DOHH2 (cell line): ENCODE results near the gene RBM38.

Experiments
- H3F3A ChIP-seq: fragments of 200-600 bp; sonication (generic), shearing (Covaris generic); 2 replicates; pipeline ENCODE4 v1.6.0; 2016; ENCODE audit warnings: antibody characterized with exemption, mild to moderate bottlenecking; ENCODE audit not compliant: control insufficient read depth, insufficient read depth
- H3K27ac ChIP-seq: fragments of 200-600 bp; sonication (generic); 2 replicates; pipeline ENCODE4 v1.5.1; 2014; ENCODE audit warnings: low read depth, mild to moderate bottlenecking, low read length, moderate library complexity
- H3K27me3 ChIP-seq: fragments of 200-600 bp; sonication (generic); 2 replicates; pipeline ENCODE4 v1.6.1; 2014; ENCODE audit warnings: mild to moderate bottlenecking, low read length, mixed read lengths; ENCODE audit not compliant: control insufficient read depth
- H3K36me3 ChIP-seq: fragments of 200-600 bp; sonication (generic); 2 replicates; pipeline ENCODE4 v1.6.1; 2014; ENCODE audit warnings: mild to moderate bottlenecking, low read length, moderate library complexity, mixed read lengths; ENCODE audit not compliant: control insufficient read depth
- H3K4me1 ChIP-seq: fragments of 200-600 bp; sonication (generic); 2 replicates; pipeline ENCODE4 v1.6.1; 2014; ENCODE audit warnings: mild to moderate bottlenecking, low read length, mixed read lengths; ENCODE audit not compliant: control insufficient read depth
- H3K4me2 ChIP-seq: fragments of 200-600 bp; sonication (generic); 2 replicates; pipeline ENCODE4 v1.6.0; 2014; ENCODE audit warnings: mild to moderate bottlenecking, low read length, moderate library complexity
- H3K4me3 ChIP-seq: fragments of 200-600 bp; sonication (generic); 2 replicates; pipeline ENCODE4 v1.5.1; 2014; ENCODE audit warnings: mild to moderate bottlenecking, low read length, mixed read lengths
- H3K79me2 ChIP-seq: fragments of 200-600 bp; sonication (generic); 2 replicates; pipeline ENCODE4 v1.6.1; 2014; ENCODE audit warnings: mild to moderate bottlenecking, low read length, mixed read lengths; ENCODE audit not compliant: control insufficient read depth
- H3K9me2 ChIP-seq: fragments of 200-600 bp; sonication (generic); replicated peaks from 2 replicates; pipeline ENCODE4 v1.6.1; 2014; ENCODE audit warnings: mild to moderate bottlenecking, low read length, mixed read lengths; ENCODE audit not compliant: control insufficient read depth
- H3K9me3 ChIP-seq: fragments of 200-600 bp; sonication (generic); 2 replicates; pipeline ENCODE4 v1.6.1; 2014; ENCODE audit warnings: antibody characterized with exemption, low read length, mixed read lengths; ENCODE audit not compliant: control insufficient read depth, insufficient read depth
- H4K20me1 ChIP-seq: fragments of 200-600 bp; sonication (generic); 2 replicates; pipeline ENCODE4 v1.6.0; 2014; ENCODE audit warnings: low read depth, mild to moderate bottlenecking, antibody characterized with exemption, low read length, moderate library complexity; ENCODE audit not compliant: control insufficient read depth, insufficient read depth
- EZH2phosphoT487 ChIP-seq: fragments of 200-600 bp; sonication (generic); IDR thresholded peaks from 2 replicates; pipeline ENCODE4 v1.6.1; 2017; ENCODE audit warnings: borderline replicate concordance, mild to moderate bottlenecking, antibody characterized with exemption, low read length, moderate library complexity, mixed read lengths
- TF ChIP-seq, protein P1 (sequence below): fragments of 200-600 bp; sonication (generic); IDR thresholded peaks from one replicate; pipeline ENCODE4 v1.5.1; 2014; ENCODE audit warnings: antibody characterized with exemption, mild to moderate bottlenecking, low read depth, low read length; ENCODE audit not compliant: poor library complexity, severe bottlenecking

RBM38 gene

DNA sequence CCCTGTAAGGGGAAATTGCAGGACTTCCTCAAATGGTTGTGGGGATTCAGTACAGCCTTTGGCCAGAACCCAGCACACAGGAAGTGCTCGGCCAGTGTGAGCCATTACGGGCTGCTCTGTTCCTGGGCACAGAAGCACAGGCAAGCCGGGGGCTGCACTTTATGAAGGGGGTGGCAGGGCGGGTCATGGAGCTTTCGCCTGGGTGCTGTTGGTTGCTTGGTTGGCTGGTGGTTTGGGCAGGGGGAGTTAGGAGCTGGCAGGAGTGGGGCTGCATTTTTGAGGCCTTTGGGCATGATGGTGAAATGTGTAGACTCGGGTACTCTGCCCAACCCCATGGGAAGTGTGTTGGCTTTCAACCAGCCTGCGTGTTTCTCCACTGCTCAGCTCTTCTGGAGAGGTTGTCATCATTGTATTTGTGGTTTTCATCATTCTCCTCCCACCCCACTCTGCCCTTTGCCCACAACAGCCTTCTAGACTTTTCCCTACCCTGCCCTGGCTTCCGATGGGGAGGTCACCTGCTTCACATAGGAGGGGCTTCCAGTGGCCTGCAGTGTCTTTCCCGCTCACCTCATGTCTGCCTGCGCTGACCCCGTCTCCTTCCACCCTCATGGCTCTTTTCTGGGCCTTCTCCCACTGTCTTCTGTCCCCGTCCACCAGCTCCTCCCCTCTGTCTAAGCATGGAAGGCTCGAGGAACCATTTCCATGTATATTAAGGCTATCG, 16.1 kb upstream of the RBM38 start:
- no peaks in the 10 kb centered on the region for H3K4me1 ChIP-seq
- no peaks in the 10 kb centered on the region; the same call in 1 of the 2 replicates for H3K79me2 ChIP-seq
- no peaks in the 10 kb centered on the region for H3K9me2 ChIP-seq
- H3K4me3 ChIP-seq: no peak overlapping the region
- no peaks in the 10 kb centered on the region; the same call in 1 of the 2 replicates for H4K20me1 ChIP-seq
- H3F3A ChIP-seq: 0 out of 2 replicates have a peak, but pooled peaks cover 2% of the 10 kb centered on the region
- H3K36me3 ChIP-seq: peaks cover 92% of the 10 kb centered on the region
- no peaks in the 10 kb centered on the region for H3K27me3 ChIP-seq
- no peaks in the 10 kb centered on the region for H3K9me3 ChIP-seq
- H3K27ac ChIP-seq: no peak overlapping the region
- no peak overlapping the region for H3K4me2 ChIP-seq
- no peak for TF ChIP-seq EZH2phosphoT487
- TF ChIP-seq, protein P1, sequence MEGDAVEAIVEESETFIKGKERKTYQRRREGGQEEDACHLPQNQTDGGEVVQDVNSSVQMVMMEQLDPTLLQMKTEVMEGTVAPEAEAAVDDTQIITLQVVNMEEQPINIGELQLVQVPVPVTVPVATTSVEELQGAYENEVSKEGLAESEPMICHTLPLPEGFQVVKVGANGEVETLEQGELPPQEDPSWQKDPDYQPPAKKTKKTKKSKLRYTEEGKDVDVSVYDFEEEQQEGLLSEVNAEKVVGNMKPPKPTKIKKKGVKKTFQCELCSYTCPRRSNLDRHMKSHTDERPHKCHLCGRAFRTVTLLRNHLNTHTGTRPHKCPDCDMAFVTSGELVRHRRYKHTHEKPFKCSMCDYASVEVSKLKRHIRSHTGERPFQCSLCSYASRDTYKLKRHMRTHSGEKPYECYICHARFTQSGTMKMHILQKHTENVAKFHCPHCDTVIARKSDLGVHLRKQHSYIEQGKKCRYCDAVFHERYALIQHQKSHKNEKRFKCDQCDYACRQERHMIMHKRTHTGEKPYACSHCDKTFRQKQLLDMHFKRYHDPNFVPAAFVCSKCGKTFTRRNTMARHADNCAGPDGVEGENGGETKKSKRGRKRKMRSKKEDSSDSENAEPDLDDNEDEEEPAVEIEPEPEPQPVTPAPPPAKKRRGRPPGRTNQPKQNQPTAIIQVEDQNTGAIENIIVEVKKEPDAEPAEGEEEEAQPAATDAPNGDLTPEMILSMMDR: no peak

GRCh38 chr20:57375652-57376230, 15.5 kb upstream of the RBM38 start:
- H3F3A ChIP-seq: 0 out of 2 replicates have a peak, but pooled peaks cover 2% of the 10 kb centered on the region
- TF ChIP-seq, protein P1: no peak
- no peak for TF ChIP-seq EZH2phosphoT487
- no peak overlapping the region for H3K4me3 ChIP-seq
- H3K27me3 ChIP-seq: no peaks in the 10 kb centered on the region
- H3K9me3 ChIP-seq: no peaks in the 10 kb centered on the region
- H3K79me2 ChIP-seq: no peaks in the 10 kb centered on the region; the same call in 1 of the 2 replicates
- H3K4me1 ChIP-seq: no peaks in the 10 kb centered on the region
- H3K4me2 ChIP-seq: no peak overlapping the region
- no peaks in the 10 kb centered on the region; the same call in 1 of the 2 replicates for H4K20me1 ChIP-seq
- H3K9me2 ChIP-seq: no peaks in the 10 kb centered on the region
- H3K36me3 ChIP-seq: peaks cover 89% of the 10 kb centered on the region
- H3K27ac ChIP-seq: no peak overlapping the region

DNA sequence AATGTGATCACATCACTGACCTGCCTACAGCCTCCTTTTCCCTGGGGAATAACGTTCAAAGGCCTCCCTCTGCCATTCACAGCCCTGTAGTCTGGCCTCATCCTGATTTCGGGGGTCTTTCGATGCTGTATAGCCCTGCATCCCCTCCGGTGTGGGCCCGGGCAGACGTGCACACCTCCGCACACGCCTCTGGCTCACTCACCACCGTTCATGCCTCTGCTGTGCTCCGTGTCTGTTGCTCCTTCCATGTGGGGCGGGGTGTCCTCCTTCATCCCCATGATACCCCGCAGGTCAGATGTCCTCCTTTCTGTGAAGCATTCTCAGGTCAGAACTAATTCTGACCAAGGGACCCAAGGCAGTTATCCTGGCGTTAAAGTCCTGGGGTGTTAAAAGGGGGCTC, 13.8 kb upstream of the RBM38 start:
- Histone ChIP-seq H4K20me1 (peaks cover 3% of the 10 kb centered on the region; the same call in 1 of the 2 replicates), H3K9me2 (no peaks in the 10 kb centered on the region), H3K27ac (no peak overlapping the region), H3K4me1 (peaks cover 8% of the 10 kb centered on the region), H3K4me2 (no peak overlapping the region), H3K9me3 (no peaks in the 10 kb centered on the region), H3K27me3 (no peaks in the 10 kb centered on the region), H3K36me3 (peaks cover 78% of the 10 kb centered on the region), H3F3A (peaks cover 3% of the 10 kb centered on the region; the same call in 1 of the 2 replicates), H3K79me2 (no peaks in the 10 kb centered on the region; the same call in 1 of the 2 replicates), H3K4me3 (no peak overlapping the region)
- TF ChIP-seq, protein P1: no peak
- no peak for TF ChIP-seq EZH2phosphoT487
